ENCODE results near the gene CD2. TPM values are rescaled to one million over a fixed set of nuclear protein-coding genes. Genes with fewer than 3 reads are reported as not detected.

The CD2 gene
- total RNA-seq, 1 experiment from 2014 or later: 0.10 TPM

GRCh38 chr1:116706841-116707240, 47.4 kb upstream of the CD2 start:
- intact Hi-C loops (cut with micrococcal nuclease; ENCODE audit: unreplicated experiment): no loop called here
- BruUV-seq (replicated peaks): no TSS peak
- CTCF ChIA-PET: no interaction called here
- ATAC-seq (no peak), DNase-seq (ENCODE audit: low read depth, low spot score) (no peak)
- TF ChIP-seq REST (IDR thresholded peaks at IDR 0.05; ENCODE audit: insufficient read depth in 1 of 2, low read depth in 2 of 2, low read length in 1 of 2) (no peak), SIN3A (IDR thresholded peaks at IDR 0.05; ENCODE audit: borderline replicate concordance, insufficient read depth, low read depth, low read length) (no peak), CTCF (IDR thresholded peaks at IDR 0.05) (no peak)
- in situ Hi-C loops (cut with HindIII; ENCODE audit: low pct_unique_long_range_greater_than_20kb, low sequenced_read_pairs): no loop called here
- POLR2A ChIA-PET: no interaction called here
- Histone ChIP-seq H3K27ac (ENCODE audit: low read length) (no peak overlapping the region), H3K36me3 (ENCODE audit: control insufficient read depth, insufficient read depth, low read length) (no peaks in the 10 kb centered on the region), H3K4me1 (ENCODE audit: control insufficient read depth, insufficient read depth, low read length) (no peaks in the 10 kb centered on the region), H3K27me3 (ENCODE audit: control insufficient read depth, insufficient read depth, low read length) (no peaks in the 10 kb centered on the region), H3K4me3 (ENCODE audit: low read depth in 2 of 2, low read length in 2 of 2) (no peak overlapping the region), H3K9me3 (ENCODE audit: control insufficient read depth, insufficient read depth, low read depth, low read length) (no peaks in the 10 kb centered on the region)

GRCh38 chr1:116708255-116708900, 45.9 kb upstream of the CD2 start:
- in situ Hi-C loops (cut with HindIII; ENCODE audit: low pct_unique_long_range_greater_than_20kb, low sequenced_read_pairs) (no loop called here), intact Hi-C loops (cut with micrococcal nuclease; ENCODE audit: unreplicated experiment) (no loop called here)
- Histone ChIP-seq H3K4me1 (ENCODE audit: control insufficient read depth, insufficient read depth, low read length) (no peaks in the 10 kb centered on the region), H3K9me3 (ENCODE audit: control insufficient read depth, insufficient read depth, low read depth, low read length) (no peaks in the 10 kb centered on the region), H3K36me3 (ENCODE audit: control insufficient read depth, insufficient read depth, low read length) (no peaks in the 10 kb centered on the region), H3K27me3 (ENCODE audit: control insufficient read depth, insufficient read depth, low read length) (no peaks in the 10 kb centered on the region), H3K27ac (ENCODE audit: low read length) (no peak overlapping the region), H3K4me3 (ENCODE audit: low read depth in 2 of 2, low read length in 2 of 2) (no peak overlapping the region)
- TF ChIP-seq SIN3A (IDR thresholded peaks at IDR 0.05; ENCODE audit: borderline replicate concordance, insufficient read depth, low read depth, low read length) (no peak), CTCF (IDR thresholded peaks at IDR 0.05) (no peak), REST (IDR thresholded peaks at IDR 0.05; ENCODE audit: insufficient read depth in 1 of 2, low read depth in 2 of 2, low read length in 1 of 2) (no peak), POLR2AphosphoS5 (IDR thresholded peaks at IDR 0.05; ENCODE audit: low read depth, low read length) (no peak), TCF7L2 (IDR thresholded peaks at IDR 0.05; ENCODE audit: low read depth, low read length) (no peak)
- ChIA-PET POLR2A (no interaction called here), CTCF (no interaction called here)
- DNase-seq (ENCODE audit: low read depth, low spot score) (no peak), ATAC-seq (no peak)
- no TSS peak for BruUV-seq (replicated peaks)

All from Panc1 (cell line).